Suprapubic skin (tissue), 4 donors: Measurements from ENCODE around the gene NSUN4.

Experiments used
- CTCF ChIP-seq, 2 donors: fragments of 200-600 bp in 1 of 2; fragments of 450-650 bp in 1 of 2; sonication (generic) in 1 of 2; IDR thresholded peaks; one replicate each; pipeline ENCODE4 v1.5.1; 2016 to 2019; ENCODE audit warnings: antibody characterized with exemption in 2 of 2, mild to moderate bottlenecking in 1 of 2, moderate library complexity in 1 of 2
- EP300 ChIP-seq: sonication (generic); formaldehyde crosslinking; IDR thresholded peaks from one replicate; pipeline ENCODE4 v1.6.1; 2017; ENCODE audit warnings: antibody characterized with exemption
- POLR2AphosphoS5 ChIP-seq, 3 donors: sonication (generic); formaldehyde crosslinking; IDR thresholded peaks; one replicate each; pipeline ENCODE4 v1.6.1; 2017; ENCODE audit warnings: antibody characterized with exemption in 3 of 3

- TF ChIP-seq EP300, result no peak
- TF ChIP-seq CTCF (IDR thresholded peaks at IDR 0.05), result no peak
- no peak for TF ChIP-seq POLR2AphosphoS5 (IDR thresholded peaks at IDR 0.05)
Measured at GRCh38 chr1:46310321-46310720, 30.3 kb upstream of the NSUN4 start.
